GM12878 (cell line): ENCODE results near the gene ATG101. TPM values are rescaled to one million over a fixed set of nuclear protein-coding genes. Genes with fewer than 3 reads are reported as not detected.

Source experiments
- ASH2L ChIP-seq: fragments of 300-600, 200-600 bp; sonication (generic); IDR thresholded peaks from 2 replicates; pipeline ENCODE4 v1.6.1; 2017; ENCODE audit warnings: low read depth, mild to moderate bottlenecking, borderline replicate concordance
- E2F8 ChIP-seq: fragments of 450-650 bp; IDR thresholded peaks from 2 replicates; pipeline ENCODE4 v1.6.1; 2018; ENCODE audit warnings: mild to moderate bottlenecking, low read depth, moderate library complexity; ENCODE audit not compliant: partially characterized antibody
- HCFC1 ChIP-seq: fragments of 150-350 bp; IDR thresholded peaks from 2 replicates; pipeline ENCODE4 v1.6.1; 2014; ENCODE audit warnings: low read length
- KAT2A ChIP-seq: conservative IDR thresholded peaks from 2 replicates; pipeline ENCODE4 v1.6.1; 2011; ENCODE audit warnings: low read depth, low read length; ENCODE audit not compliant: control insufficient read depth
- NKRF ChIP-seq: fragments of 450-650 bp; conservative IDR thresholded peaks from 2 replicates; pipeline ENCODE4 v1.6.1; 2017; ENCODE audit warnings: mild to moderate bottlenecking, moderate library complexity
- PBX3 ChIP-seq: IDR thresholded peaks from 2 replicates; pipeline ENCODE4 v1.6.1; 2011; ENCODE audit warnings: mild to moderate bottlenecking, low read depth, low read length, moderate library complexity; ENCODE audit not compliant: insufficient replicate concordance
- POLR2AphosphoS5 ChIP-seq: IDR thresholded peaks from 2 replicates; pipeline ENCODE4 v1.6.1; 2011; ENCODE audit warnings: mild to moderate bottlenecking, low read length, inconsistent platforms
- POU2F2 ChIP-seq: IDR thresholded peaks from 3 replicates; pipeline ENCODE4 v1.6.1; 2011; ENCODE audit warnings: low read depth, mild to moderate bottlenecking, low read length, borderline replicate concordance
- SKIL ChIP-seq: fragments of 450-650 bp; IDR thresholded peaks from 2 replicates; pipeline ENCODE4 v1.6.1; 2017; ENCODE audit warnings: mild to moderate bottlenecking, low read depth, inconsistent platforms; ENCODE audit not compliant: poor library complexity, severe bottlenecking
- SREBF1 ChIP-seq: IDR thresholded peaks from 2 replicates; pipeline ENCODE4 v1.6.1; 2012; ENCODE audit warnings: mild to moderate bottlenecking, low read length
- USF1 ChIP-seq: IDR thresholded peaks from 2 replicates; pipeline ENCODE4 v1.6.1; 2011; ENCODE audit warnings: borderline replicate concordance, low read depth, mild to moderate bottlenecking, moderate library complexity, mixed read lengths, low read length; ENCODE audit not compliant: insufficient read depth; ENCODE audit errors: extremely low read length
- ZBTB40 ChIP-seq: fragments of 450-650 bp; IDR thresholded peaks from 2 replicates; pipeline ENCODE4 v1.6.1; 2016; ENCODE audit warnings: mild to moderate bottlenecking, moderate library complexity, borderline replicate concordance
- ZNF622 ChIP-seq: fragments of 450-650 bp; IDR thresholded peaks from 2 replicates; pipeline ENCODE4 v1.6.1; 2017; ENCODE audit warnings: mild to moderate bottlenecking, inconsistent platforms
- polyA plus RNA-seq, 11 experiments: library from polyadenylated mRNA; depleted of rRNA in 4 of 11; unstranded in 6 of 11; stranded (reverse) in 5 of 11; fragments of >200 nt; fragmentation: Nextera tagmentation in 4 of 11; fragmentation: Illumina TruSeq in 1 of 11; extraction: Ambion mirVana in 4 of 11; extraction: Trizol in 1 of 11; gene quantifications; 1 replicate in 1 of 11; 2 replicates in 10 of 11; pipeline versions ENCODE4 v1.2.1 to v1.2.3, GENCODE V29; 2011 to 2016; ENCODE audit warnings: inconsistent platforms in 2 of 11, missing spikeins in 2 of 11, low read depth in 1 of 11
- total RNA-seq, 4 experiments: library from RNA; depleted of rRNA in 3 of 4; stranded (reverse); fragments of >200 nt in 3 of 4; fragmentation: Illumina TruSeq in 1 of 4; extraction: Trizol in 1 of 4; gene quantifications; 2 replicates each; pipeline versions ENCODE4 v1.2.1 to v1.2.3, GENCODE V29; 2013 to 2021

The ATG101 gene
- total and polyA plus RNA-seq, 10 of the 15 experiments (the other 5 are each of a cell fraction or from before 2014, with no cell fraction given), result 2.7 to 49.8 (median 35.3) TPM

GRCh38 chr12:52073531-52074381 lies 4.0 kb downstream of the ATG101 start (continued):
- TF ChIP-seq E2F8, result no peak
- no peak for TF ChIP-seq HCFC1
- no peak for TF ChIP-seq PBX3
- no peak for TF ChIP-seq KAT2A
- no peak for TF ChIP-seq NKRF
- no peak for TF ChIP-seq ZBTB40
- TF ChIP-seq POU2F2, result no peak
- no peak for TF ChIP-seq ZNF622
- no peak; the same call in 1 of the 2 replicates for TF ChIP-seq POLR2AphosphoS5
- no peak for TF ChIP-seq USF1
- TF ChIP-seq SKIL, result no peak
- TF ChIP-seq SREBF1, result no peak
- no peak for TF ChIP-seq ASH2L
